HG03025 (cell line): ENCODE data around the gene DOCK1.

Source experiments
- ATAC-seq: cut with Tn5 transposase; IDR thresholded peaks from one replicate; pipeline ENCODE4 v1.9.1; 2021; ENCODE audit warnings: mild to moderate bottlenecking, moderate library complexity; ENCODE audit not compliant: unreplicated experiment, low FRiP score

The DOCK1 gene

DNA sequence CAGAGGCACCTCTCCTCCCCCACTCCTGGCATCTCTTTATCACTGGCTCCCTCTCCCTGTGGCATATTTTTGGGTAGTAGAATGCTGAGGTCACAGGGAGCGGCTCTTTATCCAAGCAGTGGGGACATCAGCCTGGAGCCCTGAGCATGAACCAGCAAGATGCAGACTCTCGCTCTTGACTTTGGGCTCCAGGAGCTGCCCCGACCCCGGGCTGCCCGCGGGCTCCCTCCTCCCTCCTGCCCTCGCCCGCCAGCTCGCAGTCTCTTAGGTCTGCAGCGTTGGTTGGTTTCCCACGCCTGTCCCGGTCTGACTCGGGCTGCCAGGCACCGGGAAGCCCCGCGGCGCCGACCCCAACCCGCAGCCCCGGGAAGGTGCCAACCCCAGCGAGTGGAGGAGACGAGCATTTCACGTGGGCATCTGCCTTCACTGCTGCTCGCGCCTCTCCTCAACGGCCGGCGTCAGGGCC is 289.8 kb downstream of the DOCK1 start:
- no peak for ATAC-seq

DNA sequence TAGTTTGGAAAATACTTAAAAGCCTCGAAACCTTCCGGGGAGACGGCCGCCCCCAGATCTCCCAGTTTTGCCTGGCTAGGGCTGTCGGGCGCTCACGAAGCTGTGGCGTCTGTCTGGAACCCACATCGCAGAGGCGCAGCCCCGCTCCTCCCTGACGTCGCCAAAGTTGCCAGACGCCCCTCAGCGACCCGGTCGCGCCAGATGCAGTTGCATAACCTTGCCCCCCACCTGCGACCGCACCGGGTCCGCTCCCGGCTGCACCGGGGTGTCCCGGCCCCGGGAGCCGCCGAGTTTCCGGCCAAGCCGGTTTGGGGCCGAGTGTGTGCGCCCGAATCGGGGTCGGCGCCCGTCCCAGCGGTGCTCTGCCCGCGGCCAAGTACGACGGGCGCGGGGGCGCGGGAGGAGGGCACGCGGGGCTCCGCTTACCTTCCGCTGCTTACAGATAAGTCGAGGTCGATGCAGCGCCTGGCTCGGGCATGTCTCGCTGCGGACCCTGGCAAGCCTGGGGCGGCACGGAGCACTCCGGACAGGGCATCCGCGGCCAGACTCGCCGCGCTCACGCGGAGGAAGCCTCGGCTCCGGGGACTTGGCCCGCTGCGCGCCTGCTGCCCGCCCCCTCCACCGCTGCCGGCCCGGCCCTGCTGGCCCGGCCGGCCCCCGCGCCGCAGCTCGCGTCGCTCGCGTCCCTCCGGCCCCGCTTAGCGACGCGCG is 290.5 kb downstream of the DOCK1 start:
- no peak for ATAC-seq

DNA sequence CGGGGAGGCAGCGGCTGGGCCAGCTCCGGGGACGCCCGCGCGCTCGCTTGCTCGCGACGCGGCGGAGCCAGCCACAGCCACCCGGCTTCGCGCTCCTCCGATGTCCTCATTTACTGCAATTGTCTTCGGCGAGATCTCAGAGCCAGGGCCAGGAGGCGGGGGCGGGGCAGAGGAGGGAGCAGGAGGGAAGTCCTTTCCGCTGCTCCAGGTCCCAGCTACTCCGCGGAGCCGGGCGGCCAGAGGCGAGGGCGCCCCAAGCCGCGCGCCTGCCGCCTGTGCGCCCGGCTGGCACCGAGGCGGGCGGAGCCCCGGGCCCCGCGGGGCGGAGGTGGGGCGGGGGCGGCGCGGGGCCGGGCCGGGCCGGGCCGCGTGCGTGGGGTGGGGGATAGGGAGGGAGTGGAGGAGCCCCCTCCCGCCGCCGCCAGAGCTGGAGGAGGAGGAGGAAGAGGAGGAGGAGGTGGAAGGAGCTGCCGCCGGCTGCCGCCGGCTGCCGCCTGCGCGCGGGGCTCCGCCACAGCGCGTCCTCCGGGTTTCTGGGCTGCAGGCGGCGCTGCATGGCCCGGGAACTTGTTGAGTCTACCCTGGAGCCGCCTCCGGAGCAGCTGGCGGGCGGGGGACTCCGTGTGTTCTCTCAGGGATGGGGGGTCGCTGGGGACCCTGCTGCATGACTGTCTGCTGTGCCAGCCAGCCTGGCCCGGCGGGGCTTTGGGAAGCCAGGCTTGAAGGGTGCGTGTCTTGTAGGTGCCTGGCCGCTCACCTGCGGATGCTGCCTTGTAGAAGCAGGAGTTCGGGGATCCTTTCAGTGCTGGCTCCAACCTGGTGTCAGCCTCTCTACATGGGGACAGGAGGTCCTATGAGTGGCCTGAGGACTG is 291.3 kb downstream of the DOCK1 start, which contains the start of gene INSYN2A:
Gene INSYN2A (minus strand): TSS at position 310 of the 872 bp plus-strand sequence. CDS start 20,196 bp downstream, outside the sequence.
- ATAC-seq, result no peak

DNA sequence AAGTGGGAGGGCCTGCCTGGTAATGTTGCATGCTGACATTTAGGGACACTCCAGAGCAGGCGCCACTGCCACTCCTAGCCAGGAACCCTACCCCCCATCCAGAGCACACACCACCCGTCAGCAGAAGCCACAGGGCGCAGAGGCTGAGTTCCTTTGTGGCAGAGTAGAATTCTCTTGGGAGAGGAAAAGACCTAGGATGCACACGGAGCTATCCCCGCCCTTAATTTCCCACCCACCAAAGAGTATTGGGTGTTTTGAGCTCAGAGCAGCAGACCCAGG is 291.9 kb downstream of the DOCK1 start:
- ATAC-seq, result no peak

DNA sequence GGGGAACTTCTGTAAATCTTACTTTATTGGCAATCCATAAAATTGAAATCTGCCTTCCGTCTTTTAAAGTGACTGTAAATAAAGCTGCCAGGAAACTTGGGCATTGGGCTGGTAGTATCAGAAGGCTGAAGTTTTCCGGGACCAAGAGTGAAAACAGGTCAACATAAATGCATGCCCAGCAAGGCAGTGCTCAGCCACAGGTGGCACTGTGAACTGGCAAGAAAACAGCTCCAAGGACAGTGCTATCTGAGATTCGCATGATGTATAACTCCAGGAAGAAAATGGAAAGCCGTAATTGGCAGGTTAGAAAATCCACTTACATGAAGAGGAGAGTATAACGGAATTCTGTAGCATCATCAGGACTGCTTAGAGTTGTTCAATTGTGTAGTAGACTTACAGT is 293.1 kb downstream of the DOCK1 start:
- no peak for ATAC-seq

DNA sequence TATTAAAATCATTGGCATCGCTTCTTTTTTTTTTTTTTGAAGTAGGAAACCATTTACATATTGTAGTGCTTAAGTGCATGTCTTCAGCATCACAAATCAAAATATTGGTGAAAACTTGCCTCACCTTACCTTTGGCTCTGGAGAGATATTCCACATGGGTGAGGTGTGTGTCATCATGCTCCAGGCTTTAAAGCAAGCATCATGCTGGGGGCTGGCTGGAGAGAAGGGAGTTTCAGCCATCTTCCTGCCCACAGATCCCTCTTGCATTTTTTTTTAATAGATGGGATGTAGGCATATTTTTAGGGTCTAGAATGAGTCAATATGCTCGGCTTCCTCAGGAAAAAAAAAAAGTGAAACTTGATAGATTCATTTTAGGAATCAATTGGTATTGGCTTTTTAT is 293.5 kb downstream of the DOCK1 start:
- no peak for ATAC-seq

DNA sequence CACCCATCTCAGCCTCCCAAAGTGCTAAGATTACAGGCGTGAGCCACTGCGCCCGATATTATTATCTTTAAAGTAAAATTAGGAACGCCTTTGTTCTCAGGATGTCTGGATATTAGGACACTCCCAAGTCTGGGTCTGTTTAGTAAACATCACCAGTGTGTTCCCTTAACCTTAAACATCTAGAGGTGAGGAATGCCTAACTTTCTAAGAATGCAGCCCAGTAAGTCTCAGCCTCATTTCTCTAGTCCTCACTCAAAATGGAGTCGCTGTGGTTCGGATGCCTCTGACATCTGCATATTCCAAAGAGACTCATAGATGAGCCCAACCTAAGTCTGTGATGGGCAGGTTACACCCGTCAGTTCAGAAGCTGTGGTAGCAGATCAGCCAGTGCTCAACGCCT is 295.4 kb downstream of the DOCK1 start:
- no peak for ATAC-seq

DNA sequence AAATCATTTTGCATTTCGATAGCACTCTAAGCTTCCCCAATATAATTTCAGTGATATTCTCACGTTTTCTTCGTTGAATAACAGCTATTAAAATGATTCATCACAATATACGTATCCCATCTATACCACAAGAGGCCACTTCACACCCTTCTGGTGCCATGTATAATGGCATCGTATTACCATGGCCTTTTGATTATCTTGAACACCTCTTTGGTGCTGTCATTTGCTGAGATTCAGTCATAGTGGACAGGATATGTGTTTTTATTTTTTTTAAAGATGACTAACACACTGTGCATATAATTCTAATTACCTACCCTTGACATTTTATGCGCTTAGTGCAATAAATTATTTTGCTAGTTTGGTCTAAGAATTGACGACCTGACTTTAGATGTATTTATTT is 297.8 kb downstream of the DOCK1 start:
- ATAC-seq, result no peak

DNA sequence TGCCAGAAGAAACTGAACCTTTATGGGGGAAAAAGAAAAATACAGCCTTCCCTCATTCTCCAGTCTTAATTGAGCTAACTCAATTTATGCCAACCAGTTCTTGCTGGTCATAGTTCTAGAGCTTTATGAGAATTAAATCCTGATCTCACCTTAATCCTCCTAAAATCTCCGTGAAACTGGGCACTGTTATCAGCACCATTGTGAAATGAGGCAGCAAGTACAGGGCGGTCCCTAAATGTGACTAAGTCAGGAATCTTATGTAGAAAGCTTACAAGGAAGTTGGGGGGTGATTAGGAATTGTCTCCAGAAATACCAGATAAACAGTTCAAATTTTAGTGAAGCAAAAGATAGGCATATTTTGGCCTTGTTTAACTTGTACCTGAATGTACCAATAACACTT is 301.9 kb downstream of the DOCK1 start:
- no peak for ATAC-seq

DNA sequence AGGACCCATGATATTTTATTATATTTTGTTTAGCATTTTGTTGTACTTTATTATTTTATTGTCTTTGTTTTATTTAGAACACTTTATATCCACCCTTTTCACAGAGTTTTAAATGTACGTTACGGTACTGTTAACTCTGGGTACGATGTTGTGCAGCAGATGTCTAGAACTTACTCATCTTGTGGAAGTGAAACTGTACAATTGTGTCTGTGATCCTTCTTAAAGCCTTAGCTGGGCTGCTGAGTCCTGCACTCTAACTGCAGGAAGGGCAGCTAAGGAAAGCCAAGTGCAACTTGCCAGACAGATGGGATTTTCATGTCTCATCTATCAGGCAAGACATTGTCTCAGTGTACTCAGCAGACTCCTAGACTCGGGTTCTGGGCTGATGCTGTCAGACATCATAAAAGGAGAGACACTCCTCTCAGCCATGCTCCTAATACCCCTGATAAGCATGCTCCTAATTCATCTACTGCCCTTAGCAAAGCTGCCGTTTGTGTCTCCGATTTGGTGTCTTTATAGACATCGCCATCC is 305.8 kb downstream of the DOCK1 start:
- no peak for ATAC-seq

DNA sequence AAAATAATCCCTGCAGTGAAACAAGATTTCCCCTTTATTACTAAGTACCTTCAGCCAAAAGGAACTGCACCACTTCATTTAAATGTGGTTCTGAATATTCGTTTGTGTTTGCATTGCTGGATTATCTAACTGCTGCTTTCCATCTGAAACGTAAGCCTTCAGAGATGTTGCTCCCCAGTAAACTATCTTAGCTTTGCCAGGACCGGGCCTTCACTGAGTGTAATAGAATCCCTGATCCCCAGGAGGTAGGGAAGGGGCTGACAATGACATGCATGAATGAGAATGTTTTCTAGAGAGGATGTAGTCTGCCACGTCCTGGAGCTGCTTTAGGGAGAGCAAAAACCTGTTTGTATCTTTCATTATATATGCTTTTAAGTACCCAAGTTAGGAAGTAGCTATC is 310.6 kb downstream of the DOCK1 start:
- no peak for ATAC-seq

DNA sequence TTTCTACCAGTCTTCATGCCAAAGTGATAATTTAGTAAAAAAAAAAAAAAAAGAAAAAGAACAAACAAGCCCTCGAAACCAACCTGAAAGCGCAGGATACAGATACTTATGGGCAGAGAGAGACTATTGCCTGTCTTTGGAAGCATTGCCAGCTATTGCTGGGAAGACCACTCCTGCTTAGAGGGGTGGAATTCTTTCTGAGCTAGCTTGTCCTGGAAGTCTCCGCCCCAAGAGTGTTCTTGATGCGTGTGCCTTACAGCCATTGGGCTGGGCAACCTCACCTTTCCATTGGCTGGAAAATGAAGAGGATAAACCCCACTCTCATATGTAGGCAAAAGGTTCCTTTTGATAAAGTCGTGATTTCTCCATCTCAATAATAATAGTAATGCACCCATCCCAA is 311.0 kb downstream of the DOCK1 start:
- no peak for ATAC-seq

DNA sequence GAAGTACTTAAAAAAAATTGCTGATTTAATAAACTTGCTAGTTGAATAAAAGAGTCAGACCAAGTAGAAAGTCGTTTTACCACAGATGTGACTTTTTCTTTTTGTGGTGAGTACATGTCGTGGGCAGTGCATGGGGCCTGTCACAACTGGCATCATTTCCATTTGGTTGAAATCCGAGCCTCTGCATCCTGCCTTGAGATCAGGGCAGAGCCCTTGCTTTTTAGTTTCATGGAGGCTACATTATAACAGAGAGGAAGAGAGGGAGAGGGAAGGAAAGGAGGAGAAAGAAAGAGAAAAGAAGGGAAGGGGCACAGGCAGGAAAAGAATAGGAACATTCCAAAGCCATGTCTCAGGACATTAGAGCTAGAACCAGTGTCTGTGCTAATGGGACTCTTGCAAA is 311.6 kb downstream of the DOCK1 start:
- ATAC-seq, result no peak

DNA sequence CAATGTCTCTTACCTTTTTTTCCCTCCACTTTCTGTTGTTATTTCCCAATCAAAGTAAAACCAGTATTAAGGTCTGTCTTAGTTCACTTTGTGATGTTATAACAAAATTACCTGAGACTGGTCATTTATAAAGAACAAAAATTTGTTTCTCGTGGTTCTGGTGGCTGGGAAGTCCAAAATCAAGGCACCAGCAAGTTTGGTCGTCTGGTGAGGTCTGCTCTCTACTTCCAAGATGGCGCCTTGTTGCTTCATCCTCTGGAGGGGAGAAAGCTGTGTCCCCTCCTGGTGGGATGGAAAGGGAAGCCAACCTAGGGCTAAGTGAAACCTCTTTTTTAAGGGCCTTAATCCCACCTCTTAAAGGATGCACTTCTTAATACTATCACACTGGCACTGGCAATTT is 313.4 kb downstream of the DOCK1 start:
- ATAC-seq, result no peak

DNA sequence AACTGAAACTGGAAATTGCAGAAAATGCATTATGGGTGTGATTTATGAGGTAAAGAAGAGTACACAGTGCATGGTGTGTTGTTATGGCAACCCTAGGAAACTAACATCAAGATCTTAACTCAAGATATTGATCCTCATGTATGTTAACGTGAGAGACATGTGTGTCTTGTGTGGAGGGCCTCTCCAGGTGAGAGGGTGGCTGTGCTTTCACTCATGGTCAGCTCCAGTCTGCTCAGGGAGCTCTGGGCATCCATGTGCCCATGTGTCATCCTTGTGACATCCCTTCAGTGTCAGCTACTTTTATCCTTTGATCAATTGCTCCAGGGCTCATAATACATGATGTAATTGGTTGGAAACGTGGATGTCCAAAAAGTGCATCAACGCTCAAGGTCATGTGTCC is 316.1 kb downstream of the DOCK1 start:
- ATAC-seq, result no peak

DNA sequence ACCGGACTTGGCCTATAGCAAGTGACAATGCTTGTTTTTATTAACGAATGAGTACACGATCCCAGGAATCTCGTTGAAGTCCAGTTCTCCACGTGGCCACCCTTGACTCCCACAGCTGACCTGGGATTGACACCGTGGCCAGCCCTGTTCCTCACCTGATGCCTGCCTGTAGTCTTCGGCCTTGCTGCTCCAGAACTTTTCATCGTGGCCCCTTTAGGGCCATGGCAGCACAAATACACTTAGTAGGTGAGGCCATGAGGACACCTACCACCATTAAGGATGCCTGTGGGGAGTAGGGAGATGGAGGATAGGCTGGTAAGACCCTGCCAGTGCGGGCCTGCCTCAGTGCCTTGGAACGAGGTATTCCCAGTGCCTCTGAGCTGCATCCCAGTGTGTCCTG is 321.8 kb downstream of the DOCK1 start:
- ATAC-seq, result no peak

DNA sequence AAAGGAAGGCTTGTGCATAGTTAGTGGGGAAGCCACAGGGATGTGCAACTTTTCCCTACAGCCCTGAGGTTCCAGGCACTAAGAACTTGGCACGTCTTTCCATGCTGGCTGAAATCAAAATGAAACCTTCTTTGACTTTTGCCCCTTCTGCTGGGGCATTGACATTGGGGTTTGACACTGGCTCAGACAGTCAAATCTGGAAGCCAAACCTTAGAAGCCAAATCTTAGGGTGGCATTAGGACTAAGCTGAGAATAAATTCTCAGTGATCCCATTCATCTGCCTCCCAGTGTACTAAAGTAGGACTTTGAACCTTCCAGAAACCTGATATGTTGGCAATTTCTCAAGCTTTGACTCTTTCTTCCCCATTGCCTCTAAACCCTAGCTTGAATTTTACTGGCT is 322.4 kb downstream of the DOCK1 start:
- no peak for ATAC-seq

DNA sequence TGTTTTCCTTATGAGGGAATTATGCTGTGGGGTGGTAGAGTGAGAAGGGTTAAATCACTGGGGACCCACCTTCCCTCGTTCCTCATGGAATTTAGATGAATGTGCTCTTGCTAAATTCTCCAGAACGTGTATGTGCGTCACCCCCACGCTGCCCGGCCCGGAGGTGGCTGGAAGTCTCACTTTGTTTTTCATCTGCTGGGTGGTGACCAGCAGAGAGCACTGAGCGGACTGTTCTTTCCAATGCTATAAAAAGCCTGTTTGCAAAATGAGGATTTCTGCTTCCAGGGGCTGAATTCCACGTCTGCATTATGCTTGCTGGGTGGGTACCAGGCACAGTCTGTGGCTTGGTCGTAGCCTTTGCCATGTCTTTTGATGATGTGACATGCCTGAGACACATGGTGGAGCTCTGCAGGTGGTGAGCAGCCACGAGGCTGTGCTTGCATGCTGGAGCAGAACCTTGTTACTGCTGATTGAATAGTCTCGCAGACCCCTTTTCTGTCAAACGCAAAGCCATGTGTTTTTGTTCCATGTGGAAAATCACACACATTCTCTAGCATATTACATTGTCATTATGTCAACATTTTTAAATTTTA is 323.1 kb downstream of the DOCK1 start:
- ATAC-seq, result no peak

DNA sequence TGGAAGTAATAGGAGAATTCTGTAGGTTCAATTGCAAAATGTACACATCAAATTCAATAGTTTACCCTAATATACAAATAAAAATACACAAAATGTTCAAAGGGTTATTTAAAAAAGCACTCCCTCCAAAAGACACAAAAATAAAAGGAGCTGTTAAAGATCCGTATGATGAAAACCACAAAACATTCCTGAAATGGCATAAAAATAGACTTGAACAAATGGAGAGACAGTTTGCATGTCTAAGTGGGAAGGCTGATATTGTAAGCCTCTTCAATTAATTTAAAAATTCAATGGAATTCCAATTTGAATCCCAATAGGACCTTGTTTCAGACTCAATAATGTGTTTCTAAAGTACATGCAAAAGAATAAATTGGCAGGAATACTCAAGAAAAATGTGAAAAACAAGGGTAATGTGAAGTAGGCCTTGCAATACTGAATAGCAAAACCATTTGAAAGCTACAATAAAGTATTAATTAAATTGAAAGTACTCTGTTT is 329.1 kb downstream of the DOCK1 start:
- ATAC-seq, result no peak

DNA sequence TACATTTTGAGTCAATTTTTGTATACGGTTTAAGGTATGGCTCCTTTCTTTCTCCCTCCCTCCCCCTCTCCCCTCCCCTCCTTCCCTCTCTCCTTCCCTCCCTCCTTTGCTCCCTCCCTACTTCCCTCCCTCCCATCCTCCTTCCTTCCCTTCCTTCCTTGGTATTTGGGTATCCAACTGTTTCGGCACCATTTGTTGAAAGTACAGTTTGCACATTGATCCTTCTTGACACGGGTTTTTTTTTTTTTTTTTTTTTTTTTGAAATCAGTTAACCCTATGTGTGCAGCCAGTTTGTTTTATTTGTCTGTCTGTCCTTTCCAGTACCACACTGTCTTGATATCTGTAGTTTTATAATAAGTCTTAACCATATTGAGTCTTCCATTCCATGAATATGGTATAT is 331.0 kb downstream of the DOCK1 start:
- no peak for ATAC-seq

DNA sequence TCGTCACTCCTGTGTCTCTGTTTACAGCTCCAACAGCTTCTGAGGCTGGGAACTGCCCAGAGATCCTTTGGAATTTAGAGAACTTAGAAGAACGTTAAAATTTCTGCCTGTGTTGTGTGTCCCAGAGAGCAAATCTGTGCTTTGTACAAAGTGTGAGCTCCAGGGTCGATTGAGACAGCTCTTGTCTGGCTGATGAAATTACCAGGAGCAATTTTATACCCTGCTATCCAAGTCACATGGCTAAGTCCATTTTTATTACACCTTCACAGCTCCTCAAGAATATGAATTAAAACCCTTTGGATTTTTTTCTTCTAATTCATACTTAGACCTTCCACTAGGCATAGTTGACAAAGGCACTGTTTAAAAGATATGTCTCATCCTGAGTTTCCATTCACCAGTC is 337.7 kb downstream of the DOCK1 start:
- ATAC-seq, result no peak
